ENCODE measurements around the gene DUSP15. TPM values are rescaled to one million over a fixed set of nuclear protein-coding genes. Genes with fewer than 3 reads are reported as not detected.

DUSP15 gene
- total RNA-seq, 4 donors from 2014 or later, result 0.53 to 19.8 (median 2.3) TPM

DNA sequence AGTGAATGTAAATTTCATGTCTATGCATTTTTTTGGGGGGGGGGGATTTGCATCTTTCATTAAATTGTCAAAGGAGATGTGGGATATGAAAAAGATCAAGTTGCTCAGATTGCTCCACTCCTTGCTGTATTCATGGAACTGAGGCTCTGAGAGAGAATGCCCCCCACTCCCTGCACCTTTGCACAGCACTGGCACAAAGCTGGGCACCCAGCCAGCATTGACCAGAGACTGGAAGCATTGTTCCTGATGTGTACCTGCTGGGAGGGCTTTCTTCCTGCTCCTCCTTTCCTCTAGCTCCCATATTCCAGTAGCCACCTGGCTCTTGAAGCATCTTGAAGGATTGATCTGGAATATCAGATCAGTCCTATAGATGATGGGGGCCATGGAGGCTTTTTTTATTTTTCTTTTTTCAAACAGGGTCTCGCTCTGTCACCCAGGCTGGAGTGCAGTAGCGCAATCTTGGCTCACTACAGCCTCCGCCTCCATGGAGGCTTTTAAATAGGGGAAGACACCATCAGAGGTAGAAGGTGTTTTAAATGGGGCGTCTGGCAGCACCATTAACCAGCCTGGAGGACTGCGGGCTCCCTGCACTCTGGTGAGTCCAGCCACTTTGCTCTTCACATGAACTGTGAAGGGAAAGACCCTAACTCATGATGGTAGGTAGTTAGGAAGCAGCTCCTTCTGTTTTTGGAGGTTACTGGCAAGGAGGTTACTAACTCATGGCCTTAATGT is 10.9 kb downstream of the DUSP15 start:
- Histone ChIP-seq H3K27me3 (no peaks in the 10 kb centered on the region), H3K9me3 (no peaks in the 10 kb centered on the region), H3K4me1 (peaks cover 0 to 13% (median 9%) of the 10 kb centered on the region in 4 donors), H3K4me3 (no peak overlapping the region), H3K27ac (no peak overlapping the region), H3K36me3 (no peaks in the 10 kb centered on the region)
- TF ChIP-seq, protein P1, sequence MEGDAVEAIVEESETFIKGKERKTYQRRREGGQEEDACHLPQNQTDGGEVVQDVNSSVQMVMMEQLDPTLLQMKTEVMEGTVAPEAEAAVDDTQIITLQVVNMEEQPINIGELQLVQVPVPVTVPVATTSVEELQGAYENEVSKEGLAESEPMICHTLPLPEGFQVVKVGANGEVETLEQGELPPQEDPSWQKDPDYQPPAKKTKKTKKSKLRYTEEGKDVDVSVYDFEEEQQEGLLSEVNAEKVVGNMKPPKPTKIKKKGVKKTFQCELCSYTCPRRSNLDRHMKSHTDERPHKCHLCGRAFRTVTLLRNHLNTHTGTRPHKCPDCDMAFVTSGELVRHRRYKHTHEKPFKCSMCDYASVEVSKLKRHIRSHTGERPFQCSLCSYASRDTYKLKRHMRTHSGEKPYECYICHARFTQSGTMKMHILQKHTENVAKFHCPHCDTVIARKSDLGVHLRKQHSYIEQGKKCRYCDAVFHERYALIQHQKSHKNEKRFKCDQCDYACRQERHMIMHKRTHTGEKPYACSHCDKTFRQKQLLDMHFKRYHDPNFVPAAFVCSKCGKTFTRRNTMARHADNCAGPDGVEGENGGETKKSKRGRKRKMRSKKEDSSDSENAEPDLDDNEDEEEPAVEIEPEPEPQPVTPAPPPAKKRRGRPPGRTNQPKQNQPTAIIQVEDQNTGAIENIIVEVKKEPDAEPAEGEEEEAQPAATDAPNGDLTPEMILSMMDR (IDR thresholded peaks at IDR 0.05), result no peak
- no peak for TF ChIP-seq POLR2A (IDR thresholded peaks at IDR 0.05)
- DNase-seq, result peak in 1 of 3 donors; percentile 37

DNA sequence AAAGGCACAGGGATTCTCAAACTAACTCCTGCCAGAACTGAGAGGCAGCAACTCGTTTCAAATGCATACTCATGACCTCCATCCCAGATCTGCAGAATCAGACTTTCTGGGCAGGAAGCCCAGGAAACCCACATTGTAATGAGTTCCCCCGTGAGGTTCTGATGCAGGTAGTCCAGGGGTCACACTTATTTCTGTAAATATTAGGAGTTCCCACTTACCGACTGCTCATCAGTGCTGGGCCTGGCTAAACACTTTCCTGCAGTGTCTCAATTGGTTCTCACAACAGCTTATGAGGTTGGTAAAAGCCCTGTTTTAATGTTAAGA is 11.6 kb downstream of the DUSP15 start:
- no peaks in the 10 kb centered on the region for H3K9me3 ChIP-seq
- H3K27me3 ChIP-seq, result no peaks in the 10 kb centered on the region
- TF ChIP-seq POLR2A (IDR thresholded peaks at IDR 0.05), result no peak
- TF ChIP-seq, protein P1 (IDR thresholded peaks at IDR 0.05), result no peak
- H3K36me3 ChIP-seq, result no peaks in the 10 kb centered on the region
- no peak for DNase-seq
- H3K4me3 ChIP-seq, result no peak overlapping the region
- peaks cover 0 to 13% (median 9%) of the 10 kb centered on the region in 4 donors for H3K4me1 ChIP-seq
- no peak overlapping the region for H3K27ac ChIP-seq

DNA sequence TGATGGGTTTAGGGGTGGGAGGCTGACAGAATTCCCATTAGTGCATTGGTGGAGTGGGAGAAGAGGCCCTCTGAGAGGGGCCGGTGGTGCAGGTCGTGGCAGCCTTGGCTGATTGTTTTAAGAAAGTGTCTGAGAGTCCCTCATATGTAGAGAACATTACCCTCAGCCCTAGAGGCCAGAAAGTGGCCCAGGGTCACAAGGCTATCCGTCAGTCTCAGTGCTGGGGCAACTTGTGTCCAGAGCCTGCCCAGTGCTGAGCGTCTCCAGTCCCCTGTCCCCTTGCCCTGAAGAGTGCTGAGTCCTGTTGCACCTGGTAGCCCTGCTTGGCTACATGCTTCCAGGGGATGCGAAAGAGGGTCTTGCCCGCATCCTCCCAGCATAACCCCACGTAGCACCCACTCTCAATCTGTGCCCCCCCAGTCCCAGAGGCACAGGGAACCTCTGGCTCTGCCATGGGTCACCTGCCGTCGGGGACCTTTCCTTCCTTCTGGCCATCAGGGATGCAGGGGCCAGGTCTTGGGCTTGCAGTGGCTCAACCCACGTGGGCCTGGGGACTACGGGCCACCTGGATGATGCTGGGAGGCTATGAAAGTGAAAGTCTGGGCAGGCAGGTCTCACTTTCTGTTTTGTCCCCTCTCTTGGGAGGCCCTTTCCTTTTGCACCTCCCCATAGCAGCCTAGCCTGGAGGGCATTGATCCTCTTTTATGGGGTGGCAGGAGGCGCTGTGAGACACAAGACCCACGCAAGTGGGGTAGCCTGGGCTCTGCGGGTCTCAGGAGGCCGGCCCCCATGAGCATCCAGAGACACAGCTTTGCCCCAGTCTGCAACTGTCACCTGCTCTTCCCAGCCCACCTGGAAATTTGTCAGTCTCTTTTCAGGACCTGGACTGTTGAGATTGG is 12.2 kb downstream of the DUSP15 start:
- TF ChIP-seq POLR2A (IDR thresholded peaks at IDR 0.05), result no peak
- TF ChIP-seq, protein P1 (IDR thresholded peaks at IDR 0.05), result no peak
- Histone ChIP-seq H3K27ac (no peak overlapping the region), H3K4me3 (no peak overlapping the region), H3K27me3 (no peaks in the 10 kb centered on the region), H3K36me3 (no peaks in the 10 kb centered on the region), H3K9me3 (no peaks in the 10 kb centered on the region), H3K4me1 (peaks cover 0 to 13% (median 9%) of the 10 kb centered on the region in 4 donors)
- peak in 2 of 3 donors; percentile 43 to 51 for DNase-seq

DNA sequence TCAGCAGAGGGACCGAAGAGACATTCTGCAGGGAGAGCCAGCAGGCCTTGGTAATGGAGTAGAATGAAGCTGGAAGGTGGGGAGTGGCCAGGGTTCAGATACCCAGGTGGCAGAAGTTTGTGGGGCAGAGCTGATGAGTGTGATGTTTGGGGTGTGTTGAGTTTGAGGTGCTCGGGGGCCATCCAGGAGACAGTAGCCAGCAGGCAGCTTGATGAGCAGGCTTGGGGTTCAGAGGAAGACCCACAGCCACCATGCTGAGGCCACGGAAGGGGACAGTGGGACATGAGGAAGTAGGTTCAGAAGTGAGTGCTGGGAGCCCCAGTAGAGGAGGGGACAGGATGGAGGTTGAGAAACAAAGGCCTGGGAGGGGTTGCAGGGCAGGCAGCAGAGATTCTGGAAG is 13.8 kb downstream of the DUSP15 start:
- Histone ChIP-seq H3K9me3 (no peaks in the 10 kb centered on the region), H3K27ac (no peak overlapping the region), H3K27me3 (no peaks in the 10 kb centered on the region), H3K4me3 (no peak overlapping the region), H3K36me3 (no peaks in the 10 kb centered on the region), H3K4me1 (peaks cover 0 to 16% (median 9%) of the 10 kb centered on the region in 4 donors)
- no peak for DNase-seq
- TF ChIP-seq, protein P1 (IDR thresholded peaks at IDR 0.05), result no peak
- TF ChIP-seq POLR2A (IDR thresholded peaks at IDR 0.05), result no peak

DNA sequence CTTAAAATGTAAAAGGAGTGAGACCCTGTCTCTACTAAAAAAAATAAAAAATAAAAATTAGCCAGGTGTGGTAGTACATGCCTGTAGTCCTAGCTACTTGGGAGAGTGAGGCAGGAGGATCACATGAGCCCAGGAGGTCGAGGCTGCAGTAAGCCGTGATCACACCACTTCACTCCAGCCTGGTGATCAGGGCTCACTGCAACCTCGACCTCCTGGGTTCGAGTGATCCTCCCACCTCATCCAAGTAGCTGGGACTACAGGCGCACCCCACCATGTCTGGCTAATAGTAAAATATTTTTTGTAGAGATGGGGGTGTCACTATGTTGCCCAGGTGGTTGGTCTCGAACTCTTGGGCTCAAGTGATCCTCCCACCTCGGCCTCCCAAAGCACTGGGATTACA is 16.8 kb downstream of the DUSP15 start:
- Histone ChIP-seq H3K27me3 (no peaks in the 10 kb centered on the region), H3K36me3 (no peaks in the 10 kb centered on the region), H3K4me1 (peaks cover 0 to 6% (median 2%) of the 10 kb centered on the region in 4 donors), H3K27ac (no peak overlapping the region), H3K9me3 (no peaks in the 10 kb centered on the region), H3K4me3 (no peak overlapping the region)
- peak in 1 of 3 donors; percentile 24 for DNase-seq
- TF ChIP-seq, protein P1 (IDR thresholded peaks at IDR 0.05), result no peak
- TF ChIP-seq POLR2A (IDR thresholded peaks at IDR 0.05), result no peak

Data from Peyer's patch (tissue), 4 donors.